C4-2B (cell line): ENCODE measurements around the gene PPP1R1B.

Experiments
- H3K27ac ChIP-seq: fragments of 450-650 bp; 2 replicates; pipeline ENCODE4 v1.5.1; 2017
- CTCF ChIP-seq: fragments of 450-650 bp; conservative IDR thresholded peaks from 2 replicates; pipeline ENCODE4 v1.5.1; 2017; ENCODE audit warnings: mild to moderate bottlenecking
- ZFX ChIP-seq: fragments of 450-650 bp; IDR thresholded peaks from 2 replicates; pipeline ENCODE4 v1.6.1; 2017

Gene PPP1R1B

GRCh38 chr17:39660397-39661385 is 33.9 kb downstream of the PPP1R1B start:
- H3K27ac ChIP-seq = no peak overlapping the region
- TF ChIP-seq CTCF (no peak), ZFX (no peak)

GRCh38 chr17:39661744-39662541 is 35.2 kb downstream of the PPP1R1B start:
- H3K27ac ChIP-seq = peak overlapping the region; percentile 30; the same call in 1 of the 2 replicates
- TF ChIP-seq CTCF (no peak), ZFX (no peak)

- TF ChIP-seq ZFX (no peak), CTCF (no peak)
- peak overlapping the region; percentile 30; the same call in 1 of the 2 replicates for H3K27ac ChIP-seq
These were observed 36.0 kb downstream of the PPP1R1B start for GRCh38 chr17:39662551-39663339.

GRCh38 chr17:39663340-39663687 is 36.6 kb downstream of the PPP1R1B start:
- H3K27ac ChIP-seq = peak overlapping the region; percentile 30
- no peak for TF ChIP-seq ZFX
- TF ChIP-seq CTCF = no peak

- peak overlapping the region; percentile 30 for H3K27ac ChIP-seq
- TF ChIP-seq CTCF = no peak
- TF ChIP-seq ZFX = no peak
These were observed 37.2 kb downstream of the PPP1R1B start for GRCh38 chr17:39663688-39664580.
